Subcutaneous adipose tissue (tissue), 4 donors: ENCODE measurements around the gene DCD. TPM values are rescaled to one million over a fixed set of nuclear protein-coding genes. Genes with fewer than 3 reads are reported as not detected.

Experiments used
- CTCF ChIP-seq: fragments of 450-650 bp; IDR thresholded peaks from one replicate; pipeline ENCODE4 v1.5.1; 2016; ENCODE audit warnings: low read depth, mild to moderate bottlenecking, control low read depth, antibody characterized with exemption, moderate library complexity
- total RNA-seq, 4 donors: library from RNA; depleted of rRNA; stranded (reverse); fragments of >200 nt; gene quantifications; one replicate each; pipeline ENCODE4 v1.1.0, GENCODE V29; 2016

DCD gene
- total RNA-seq, 4 donors from 2014 or later: not detected

- TF ChIP-seq CTCF: no peak
These were observed 13.9 kb upstream of the DCD start for GRCh38 chr12:54662026-54662425.

GRCh38 chr12:54661048-54661447, 12.9 kb upstream of the DCD start:
- TF ChIP-seq CTCF: no peak

- no peak for TF ChIP-seq CTCF
These were observed 12.3 kb upstream of the DCD start for GRCh38 chr12:54660320-54660962.

- no peak for TF ChIP-seq CTCF
These were observed 10.4 kb upstream of the DCD start for GRCh38 chr12:54658306-54659264.

- no peak for TF ChIP-seq CTCF
These were observed 9.0 kb upstream of the DCD start for GRCh38 chr12:54657105-54657607.

- TF ChIP-seq CTCF: no peak
These were observed 6.8 kb upstream of the DCD start for GRCh38 chr12:54654926-54655325.

GRCh38 chr12:54653025-54653424, 4.9 kb upstream of the DCD start:
- TF ChIP-seq CTCF: no peak
